Activated CD8-positive, alpha-beta memory T cell treated with anti-CD3 and anti-CD28 coated beads, Interleukin-2, amount 50 U/mL, for 24 hours (primary cell): ENCODE results near the gene ASMTL.
"Not testable (repeated sequence)": the region's sequence is repeated elsewhere in the genome, so short reads cannot be mapped to it uniquely, and the experiment has no call there.

Source experiments
- DNase-seq: peaks from one replicate; pipeline ENCODE4 v3.0.0-alpha.2; 2020; ENCODE audit errors: extremely low read depth

The ASMTL gene

GRCh38 chrX:1388651-1389050 lies 64.1 kb downstream of the ASMTL start:
- DNase-seq = no peak

DNA sequence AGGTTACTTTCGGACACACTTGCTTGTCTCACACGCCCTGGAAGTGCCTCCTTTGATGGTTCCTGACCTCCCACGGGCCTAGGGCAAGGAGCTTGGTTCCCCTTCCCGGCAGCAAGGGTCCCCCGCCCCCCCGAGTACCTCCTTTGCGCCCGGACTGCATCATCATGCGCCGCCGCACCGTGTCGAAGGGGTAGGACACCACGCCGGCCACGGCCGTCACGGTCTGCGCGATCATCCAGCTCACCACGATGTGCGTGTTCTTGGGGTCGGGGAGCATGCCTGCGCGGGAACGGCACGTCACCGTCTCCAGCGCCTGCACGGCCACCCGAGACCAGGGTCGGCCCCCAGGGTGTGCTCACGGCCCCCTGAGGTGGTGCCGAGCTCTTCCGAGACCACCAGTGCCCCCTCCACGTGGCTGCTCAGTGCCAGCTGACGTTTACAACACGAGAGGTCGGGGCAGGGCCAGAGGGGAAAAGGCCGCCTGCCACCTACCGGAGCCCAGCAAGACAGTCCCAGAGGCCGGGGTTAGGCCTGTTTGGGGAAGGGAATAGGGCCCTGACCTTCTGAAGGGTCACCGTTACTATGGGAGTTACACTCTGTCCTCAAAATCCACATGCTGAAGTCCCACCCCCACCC lies 65.5 kb downstream of the ASMTL start:
- no peak for DNase-seq

- no peak for DNase-seq
Observed at GRCh38 chrX:1386338-1387127, 66.2 kb downstream of the ASMTL start.

DNA sequence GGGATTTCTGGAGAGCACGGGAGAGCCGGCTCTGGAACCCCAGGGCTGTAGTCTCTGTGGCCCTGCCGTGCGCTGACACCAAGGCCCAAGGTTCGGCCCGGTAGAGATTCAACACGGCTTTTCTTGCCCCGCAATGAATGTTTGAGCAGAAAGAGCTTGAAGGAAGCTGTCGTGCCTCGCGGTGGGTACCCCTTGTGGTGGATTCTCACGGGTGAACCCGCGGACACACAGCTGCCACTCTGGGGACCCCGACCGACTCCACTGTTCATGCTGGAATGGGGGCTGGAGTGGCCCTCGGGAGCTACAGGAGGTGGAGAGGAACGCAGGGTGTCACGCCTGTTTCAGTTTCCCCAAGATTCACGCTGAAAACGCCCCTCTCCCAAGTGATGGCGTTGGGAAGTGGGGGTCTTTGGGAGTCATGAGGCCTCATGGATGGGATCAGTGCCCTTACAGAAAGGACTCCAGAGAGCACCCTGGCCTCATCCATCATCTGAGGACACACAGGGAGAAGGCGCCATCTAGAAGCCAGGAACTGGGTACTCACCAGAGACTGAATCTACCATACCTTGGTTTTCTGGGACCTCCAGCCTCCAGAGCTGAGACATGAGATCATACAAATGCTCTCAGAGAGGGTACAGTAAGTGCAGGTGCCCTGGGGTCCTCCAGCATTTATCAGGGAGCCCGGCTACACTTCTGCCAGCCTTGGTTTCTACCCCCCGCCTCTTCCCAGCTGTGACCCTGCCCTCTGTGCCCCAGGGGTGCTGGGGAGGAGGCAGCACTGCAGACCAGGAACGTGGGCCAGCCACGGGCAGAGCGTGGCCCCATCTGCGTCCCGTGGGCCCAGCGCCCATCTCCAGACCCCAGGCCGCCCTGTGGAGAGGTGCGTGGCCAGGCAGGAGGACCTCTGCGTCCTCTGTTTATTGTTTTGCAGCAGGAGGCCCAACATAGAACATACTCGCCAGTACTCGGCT lies 67.2 kb downstream of the ASMTL start:
- no peak for DNase-seq

- DNase-seq = no peak
Observed at GRCh38 chrX:1384658-1385252, 68.0 kb downstream of the ASMTL start.

- DNase-seq = no peak
Observed at GRCh38 chrX:1380672-1381233, 72.0 kb downstream of the ASMTL start.

GRCh38 chrX:1378306-1378759 lies 74.4 kb downstream of the ASMTL start:
- no peak for DNase-seq

DNA sequence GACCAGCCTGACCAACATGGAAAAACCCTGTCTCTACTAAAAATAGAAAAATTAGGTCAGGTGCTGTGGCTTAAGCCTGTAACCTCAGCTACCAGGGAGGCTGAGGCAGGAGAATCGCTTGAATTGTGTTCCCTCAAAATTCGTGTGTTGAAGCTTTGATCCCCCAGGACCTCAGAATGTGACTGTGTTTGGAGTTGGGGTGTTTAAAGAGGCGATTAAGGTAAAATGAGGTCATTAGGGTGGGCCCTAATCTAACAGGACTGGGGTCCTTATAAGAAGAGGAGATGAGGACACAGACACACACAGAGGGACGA lies 84.4 kb downstream of the ASMTL start:
- no peak for DNase-seq

GRCh38 chrX:1366363-1366762 lies 86.3 kb downstream of the ASMTL start:
- not testable (repeated sequence) for DNase-seq

DNA sequence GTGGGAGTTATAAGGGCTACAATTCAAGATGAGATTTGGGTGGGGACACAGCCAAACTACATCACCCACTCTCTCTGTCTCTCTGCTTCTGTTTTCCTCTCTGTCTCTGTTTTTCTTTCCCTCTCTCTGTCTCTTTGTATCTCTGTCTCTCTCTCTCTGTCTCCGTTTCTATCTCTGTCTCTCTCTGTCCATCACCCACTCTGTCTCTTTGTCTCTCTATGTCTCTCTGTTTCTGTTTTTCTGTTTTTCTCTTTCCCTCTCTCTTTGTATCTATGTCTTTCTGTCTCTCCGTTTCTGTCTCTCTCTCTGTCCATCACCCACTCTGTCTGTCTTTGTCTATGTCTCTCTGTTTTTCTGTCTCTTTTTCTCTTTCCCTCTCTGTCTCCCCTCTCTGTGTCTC lies 90.8 kb downstream of the ASMTL start:
- no peak for DNase-seq

DNA sequence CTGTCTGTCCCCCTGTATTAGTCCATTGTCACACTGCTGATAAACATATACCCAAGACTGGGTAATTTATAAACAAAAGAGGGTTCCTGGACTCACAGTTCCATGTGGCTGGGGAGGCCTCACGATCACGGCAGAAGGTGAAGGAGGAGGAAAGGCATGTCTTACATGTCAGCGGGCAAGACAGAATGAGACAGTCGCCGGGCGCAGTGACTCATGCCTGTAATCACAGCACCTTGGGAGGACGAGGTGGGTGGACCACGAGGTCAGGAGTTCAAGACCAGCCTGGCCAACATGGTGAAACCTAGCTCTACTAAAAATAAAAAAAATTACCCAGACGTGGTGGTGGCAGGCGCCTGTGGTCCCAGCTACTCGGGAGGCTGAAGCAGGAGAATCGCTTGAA lies 91.4 kb downstream of the ASMTL start:
- no peak for DNase-seq

DNA sequence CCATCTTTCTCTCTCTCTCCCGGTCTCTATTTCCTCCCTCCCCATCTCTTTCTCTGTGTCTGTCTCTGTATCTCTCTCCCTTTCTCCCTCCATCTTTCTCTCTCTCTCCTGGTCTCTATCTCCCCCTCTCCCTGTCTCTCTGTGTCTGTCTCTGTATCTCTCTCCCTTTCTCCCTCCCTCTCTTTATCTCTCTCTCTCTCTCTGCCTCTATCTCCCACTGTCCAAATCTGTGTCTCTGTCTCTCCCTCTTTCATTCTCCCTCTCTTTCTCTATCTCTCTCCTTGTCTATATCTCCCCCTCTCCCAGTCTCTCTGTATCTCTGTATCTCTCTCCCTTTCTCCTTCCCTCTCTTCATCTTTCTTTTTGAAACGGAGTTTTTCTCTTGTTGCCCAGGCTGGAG lies 92.5 kb downstream of the ASMTL start:
- no peak for DNase-seq

DNA sequence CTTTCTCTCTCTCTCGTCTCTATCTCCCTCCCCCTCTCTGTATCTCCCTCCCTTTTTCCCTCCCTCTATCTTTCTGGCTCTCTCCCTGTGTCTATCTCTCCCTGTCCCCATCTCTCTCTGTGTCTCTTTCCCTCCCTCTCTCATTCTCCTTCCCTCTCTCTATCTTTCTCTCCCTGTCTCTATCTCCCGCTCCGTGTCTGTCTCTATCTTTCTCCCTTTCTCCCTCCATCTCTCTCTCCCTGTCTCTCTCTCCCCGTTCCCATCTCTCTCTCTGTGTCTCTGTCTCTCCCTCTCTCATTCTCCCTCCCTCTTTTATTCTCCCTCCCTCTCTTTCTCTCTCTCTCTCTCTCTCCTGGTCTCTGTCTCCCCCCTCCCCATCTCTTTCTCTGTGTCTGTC lies 93.2 kb downstream of the ASMTL start:
- no peak for DNase-seq

DNA sequence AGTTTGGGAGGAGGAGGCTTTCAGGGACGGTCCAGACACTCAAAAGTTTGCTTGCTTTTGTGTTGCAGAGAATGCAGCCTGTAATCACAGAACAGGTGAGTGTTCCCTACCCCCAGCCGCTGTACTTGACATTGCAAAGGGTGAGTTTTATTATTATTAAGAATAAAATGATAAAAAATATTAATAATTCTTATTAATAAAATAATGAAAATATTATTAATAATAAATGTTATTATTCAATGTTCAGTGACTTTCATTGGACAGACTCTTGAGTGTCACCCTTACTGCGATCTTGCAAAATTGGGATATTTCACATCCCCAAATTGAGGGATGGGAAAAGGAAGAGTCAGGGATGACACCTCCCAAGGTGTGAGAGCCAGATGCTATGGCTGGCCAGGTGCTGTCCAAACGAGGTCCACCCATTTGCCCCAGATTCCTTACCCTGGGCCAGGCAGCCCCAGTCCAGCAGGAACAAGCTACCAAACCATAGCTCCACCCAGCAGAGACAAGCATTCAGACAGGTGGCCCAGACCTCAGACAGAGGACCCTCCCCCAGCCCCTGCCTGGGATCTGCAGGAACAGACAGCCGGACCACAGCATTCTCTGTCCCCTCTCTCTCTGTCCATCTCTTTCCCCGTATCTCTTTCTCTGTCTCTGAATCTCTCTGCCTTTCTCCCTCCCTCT lies 93.8 kb downstream of the ASMTL start:
- DNase-seq = no peak

DNA sequence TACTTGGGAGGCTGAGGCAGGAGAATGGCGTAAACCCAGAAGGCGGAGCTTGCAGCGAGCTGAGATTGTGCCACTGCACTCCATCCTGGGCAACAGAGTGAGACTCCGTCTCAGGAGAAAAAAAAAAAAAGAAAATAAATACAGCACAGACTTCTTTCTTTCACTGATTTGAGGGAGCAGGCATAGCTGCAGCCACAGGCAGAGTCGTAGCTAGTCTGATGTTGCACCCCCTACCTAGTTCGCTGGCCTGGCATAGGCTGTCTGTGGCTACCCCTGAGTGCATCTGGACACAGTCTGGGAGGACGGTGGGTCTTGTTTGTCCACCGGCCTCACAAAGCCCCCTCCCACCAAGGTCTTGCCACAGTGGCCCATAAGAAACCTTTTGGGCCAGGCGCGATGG lies 94.7 kb downstream of the ASMTL start:
- DNase-seq = no peak

DNA sequence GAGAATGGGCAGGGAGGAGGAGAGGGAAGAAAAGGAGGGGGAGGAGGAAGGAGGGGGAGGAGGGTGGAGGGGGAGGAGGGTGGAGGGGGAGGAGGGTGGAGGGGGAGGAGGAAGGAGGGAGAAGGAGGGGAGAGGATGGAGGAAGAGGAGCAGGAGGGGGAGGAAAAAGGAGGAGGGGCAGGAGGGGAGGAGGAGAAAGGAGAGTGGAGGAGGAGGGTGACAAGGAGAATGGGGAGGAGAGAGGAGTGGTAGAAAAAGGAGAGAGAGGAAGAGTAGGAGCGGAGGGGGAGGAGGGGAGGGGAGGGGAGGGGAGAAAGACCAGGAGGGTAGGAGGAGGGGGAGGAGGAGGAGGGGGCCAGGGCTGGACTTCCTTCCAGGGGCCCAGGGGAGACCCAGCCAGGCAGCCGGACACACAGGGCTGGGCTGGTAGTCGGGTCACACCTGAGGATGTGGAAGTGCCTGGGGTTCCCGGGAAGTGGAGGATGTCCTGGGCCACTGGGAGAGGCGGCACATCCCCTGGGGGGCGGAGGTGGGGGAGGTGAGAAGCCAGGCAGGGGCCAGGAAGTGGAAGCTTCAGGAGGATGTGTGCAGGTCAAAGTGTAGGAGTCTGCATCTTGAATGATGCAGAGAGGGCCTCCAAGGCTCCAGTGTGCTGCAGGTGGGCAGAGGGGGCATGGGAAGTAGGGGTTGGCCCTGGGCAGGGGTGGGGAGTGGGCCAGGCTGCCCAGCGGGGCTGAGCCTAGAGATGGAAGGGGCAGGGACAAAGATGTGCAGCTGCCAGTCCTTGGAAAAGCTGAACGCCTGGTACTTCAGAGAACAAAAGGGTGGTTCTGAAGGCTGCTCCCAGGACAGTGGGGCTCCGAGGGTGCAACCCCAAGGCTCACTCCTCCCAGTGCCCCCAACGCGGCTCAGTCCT lies 97.3 kb downstream of the ASMTL start:
- no peak for DNase-seq

DNA sequence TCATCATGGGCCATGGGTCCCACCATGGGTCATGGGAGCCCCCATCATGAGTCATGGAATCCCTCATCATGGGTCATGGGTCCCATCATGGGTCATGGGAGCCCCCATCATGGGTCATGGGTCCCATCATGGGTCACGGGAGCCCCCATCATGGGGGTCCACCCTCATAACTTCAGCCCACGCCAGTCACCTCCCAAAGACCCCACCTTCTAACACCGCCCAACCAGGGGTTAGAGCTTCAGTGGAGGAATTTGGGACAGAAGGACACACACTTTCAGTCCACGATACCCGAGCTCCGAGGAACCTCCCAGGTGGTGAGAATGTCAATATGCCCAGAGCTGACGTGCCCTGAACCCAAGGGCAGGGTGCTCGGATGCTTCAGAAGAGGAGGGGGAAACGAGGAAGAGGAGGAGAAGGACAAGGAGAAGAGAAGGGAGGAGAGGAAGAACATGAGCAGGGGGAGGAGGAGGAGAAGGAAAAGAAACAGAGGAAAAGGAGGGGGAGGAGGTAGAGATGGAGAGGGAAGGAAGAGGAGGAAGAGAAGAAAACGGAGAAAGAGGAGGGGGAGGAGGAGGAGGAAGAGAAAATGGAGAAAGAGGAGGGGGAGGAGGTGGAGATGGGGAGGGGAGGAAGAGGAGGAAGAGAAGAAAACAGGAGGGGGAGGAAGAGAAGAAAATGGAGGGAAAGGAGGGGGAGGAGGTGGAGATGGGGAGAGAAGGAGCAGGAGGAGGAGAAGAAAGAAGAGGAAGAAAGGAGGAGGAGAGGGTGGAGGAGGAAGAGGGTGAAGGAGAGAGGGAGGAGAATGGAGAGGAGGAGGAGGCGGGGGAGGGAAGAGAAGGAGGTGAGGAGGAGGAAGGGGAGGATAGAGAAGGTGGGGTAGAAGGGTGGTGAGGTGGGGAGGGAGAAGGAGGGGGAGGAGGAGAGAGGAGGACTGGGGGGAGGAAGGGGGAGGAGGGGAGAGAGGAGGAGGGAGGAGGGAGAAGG lies 98.4 kb downstream of the ASMTL start:
- no peak for DNase-seq
